GM19240 (cell line): ENCODE data around the gene SEC61B.

Experiments used
- DNase-seq: peaks from one replicate; pipeline ENCODE4 v3.0.0; 2011; ENCODE audit warnings: low spot score; ENCODE audit not compliant: insufficient read length

Gene SEC61B

DNA sequence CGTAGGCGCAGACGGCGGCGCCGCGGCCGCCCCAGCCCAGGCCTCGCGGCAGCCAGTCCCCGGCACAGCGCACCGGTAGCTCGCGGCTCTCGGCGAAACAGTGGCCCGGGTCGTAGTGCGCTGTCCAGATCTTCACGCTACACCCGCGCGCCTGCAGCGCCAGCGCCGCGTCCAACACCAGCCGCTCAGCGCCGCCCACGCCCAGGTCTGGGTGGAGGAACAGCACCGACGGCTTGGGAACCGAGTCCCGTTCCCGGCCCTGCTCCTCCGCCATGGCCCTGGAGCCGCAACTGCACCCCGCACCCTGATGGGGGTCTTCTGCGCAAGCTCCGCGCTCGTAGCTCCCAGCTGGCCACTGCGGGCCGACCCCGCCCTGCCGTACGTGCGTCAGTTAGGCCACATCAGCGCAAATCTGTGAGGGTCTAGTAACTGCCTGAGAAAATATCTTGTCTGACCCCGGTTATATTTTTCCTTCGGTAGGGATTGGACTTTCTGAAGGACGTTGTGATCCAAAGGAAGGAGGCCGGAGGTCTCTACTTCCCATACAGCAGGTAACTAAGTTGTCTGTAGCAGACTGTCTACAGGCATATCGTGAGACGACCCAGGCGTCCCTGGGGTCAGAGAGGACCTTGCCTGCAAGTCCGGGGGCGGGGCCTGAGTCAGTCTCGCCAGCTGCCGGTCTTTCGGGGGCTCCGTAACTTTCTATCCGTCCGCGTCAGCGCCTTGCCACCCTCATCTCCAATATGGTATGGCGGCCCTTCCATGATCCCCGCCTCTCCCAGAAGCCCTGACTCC is at the start of gene SEC61B, which contains the start of gene ALG2:
SEC61B (plus strand) TSS at position 662 of the 795 bp plus-strand sequence; CDS start at position 744, 82 bp downstream.
ALG2 (minus strand) TSS at position 322 of the 795 bp plus-strand sequence; CDS start at position 274, 48 bp downstream.
- DNase-seq = peak; percentile 81

DNA sequence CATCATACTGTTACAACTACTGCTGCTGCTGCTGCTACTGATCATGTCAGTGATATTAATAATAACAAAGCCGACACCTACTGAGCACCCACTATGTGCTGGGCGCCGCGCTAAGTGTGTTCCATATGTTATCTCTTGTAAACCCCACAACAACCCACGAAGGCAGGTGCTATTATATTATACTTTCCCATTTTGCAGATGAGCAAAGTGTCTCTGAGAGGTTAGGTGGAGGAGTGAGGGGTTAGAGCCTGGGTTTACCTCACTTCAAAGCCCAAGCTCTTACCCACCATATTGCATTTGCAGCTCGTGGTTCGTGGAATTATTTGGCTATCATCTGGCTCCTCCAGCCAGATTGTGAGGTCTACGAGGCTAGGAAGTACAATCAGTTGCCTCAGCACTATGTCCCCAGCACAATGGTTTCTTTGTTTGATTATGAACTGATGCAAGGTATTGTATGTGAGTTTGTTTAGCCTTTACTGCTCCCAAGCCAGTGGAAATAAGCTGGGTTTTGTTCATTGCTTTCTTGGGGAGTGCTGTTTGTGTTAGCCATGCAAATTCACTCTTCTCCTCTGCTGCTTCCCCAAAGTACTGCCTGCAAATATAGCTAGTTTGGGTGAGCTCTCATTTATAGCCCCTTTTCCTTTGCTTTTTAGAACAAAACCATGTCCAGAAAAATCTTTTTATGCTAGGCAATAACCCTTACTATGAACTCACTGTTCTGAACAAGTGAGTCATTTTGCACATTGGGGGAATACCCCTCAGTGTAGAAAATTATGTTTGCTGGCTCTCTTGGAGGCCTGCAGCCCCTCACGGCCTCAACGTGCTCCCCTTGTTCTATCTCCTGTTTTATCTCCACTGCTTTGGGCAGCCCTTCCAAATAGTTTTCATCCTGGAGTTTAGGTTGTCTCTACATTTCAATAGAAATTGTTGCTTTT is 48.2 kb upstream of the SEC61B start:
- DNase-seq = no peak

DNA sequence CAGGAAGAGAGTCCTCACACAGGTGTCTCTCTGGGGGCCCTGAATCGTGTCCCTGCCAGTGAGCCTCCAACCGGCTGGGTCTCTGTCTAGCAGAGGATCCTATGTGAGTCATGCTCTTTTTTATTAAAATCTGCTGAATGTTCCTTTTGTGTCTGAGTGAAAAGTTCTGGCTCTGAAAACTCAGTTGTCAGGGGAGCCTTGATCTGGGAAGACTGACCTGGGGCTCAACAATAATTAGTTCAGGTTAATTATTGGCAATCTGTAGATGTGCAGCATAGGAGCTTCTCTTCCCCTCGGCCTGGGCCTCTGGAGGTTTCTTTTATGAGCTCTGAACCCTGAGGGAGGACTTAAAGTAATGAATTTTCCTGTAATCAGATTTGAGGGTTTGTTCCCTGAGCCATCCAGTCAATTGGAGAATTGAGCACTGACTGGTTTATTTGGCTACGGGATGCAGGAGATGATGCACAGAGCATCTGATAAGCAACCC is 45.5 kb upstream of the SEC61B start:
- no peak for DNase-seq

DNA sequence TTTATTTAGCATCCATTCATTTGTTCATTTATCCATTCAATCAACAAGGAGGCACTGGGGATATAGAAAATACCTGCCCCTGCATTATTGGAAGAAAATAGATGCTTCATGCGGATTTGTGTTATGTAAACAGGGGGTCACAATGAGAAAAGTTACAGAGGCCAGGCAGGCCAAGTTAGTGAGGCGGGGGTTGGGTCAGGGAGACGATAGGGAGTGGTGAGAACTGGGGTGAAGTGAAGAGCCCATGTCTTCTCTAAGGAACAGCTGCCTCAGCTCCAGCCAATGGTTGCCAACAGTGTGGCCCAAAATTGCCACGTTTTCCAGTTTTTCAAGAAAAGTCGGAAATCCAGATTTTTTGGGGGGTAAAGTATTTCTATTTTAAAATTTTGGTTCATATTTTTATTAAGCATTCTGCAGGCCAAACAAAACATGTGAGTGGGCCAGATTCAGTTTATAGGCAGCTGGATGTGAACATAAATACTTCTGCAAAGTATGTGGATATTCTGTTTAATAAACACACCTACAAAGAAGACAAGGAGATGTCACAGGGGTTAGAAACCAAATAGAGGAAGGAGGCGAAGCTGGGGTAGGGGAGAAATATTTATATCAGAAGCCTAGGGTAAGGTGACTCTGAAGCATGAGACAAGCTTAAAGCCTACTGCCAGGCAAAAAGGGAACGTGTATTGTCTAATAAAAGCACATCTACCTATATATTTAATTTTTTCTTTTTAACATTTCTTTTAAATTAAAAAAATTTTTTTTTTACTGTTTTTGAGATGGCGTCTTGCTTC is 44.3 kb upstream of the SEC61B start:
- DNase-seq = no peak

DNA sequence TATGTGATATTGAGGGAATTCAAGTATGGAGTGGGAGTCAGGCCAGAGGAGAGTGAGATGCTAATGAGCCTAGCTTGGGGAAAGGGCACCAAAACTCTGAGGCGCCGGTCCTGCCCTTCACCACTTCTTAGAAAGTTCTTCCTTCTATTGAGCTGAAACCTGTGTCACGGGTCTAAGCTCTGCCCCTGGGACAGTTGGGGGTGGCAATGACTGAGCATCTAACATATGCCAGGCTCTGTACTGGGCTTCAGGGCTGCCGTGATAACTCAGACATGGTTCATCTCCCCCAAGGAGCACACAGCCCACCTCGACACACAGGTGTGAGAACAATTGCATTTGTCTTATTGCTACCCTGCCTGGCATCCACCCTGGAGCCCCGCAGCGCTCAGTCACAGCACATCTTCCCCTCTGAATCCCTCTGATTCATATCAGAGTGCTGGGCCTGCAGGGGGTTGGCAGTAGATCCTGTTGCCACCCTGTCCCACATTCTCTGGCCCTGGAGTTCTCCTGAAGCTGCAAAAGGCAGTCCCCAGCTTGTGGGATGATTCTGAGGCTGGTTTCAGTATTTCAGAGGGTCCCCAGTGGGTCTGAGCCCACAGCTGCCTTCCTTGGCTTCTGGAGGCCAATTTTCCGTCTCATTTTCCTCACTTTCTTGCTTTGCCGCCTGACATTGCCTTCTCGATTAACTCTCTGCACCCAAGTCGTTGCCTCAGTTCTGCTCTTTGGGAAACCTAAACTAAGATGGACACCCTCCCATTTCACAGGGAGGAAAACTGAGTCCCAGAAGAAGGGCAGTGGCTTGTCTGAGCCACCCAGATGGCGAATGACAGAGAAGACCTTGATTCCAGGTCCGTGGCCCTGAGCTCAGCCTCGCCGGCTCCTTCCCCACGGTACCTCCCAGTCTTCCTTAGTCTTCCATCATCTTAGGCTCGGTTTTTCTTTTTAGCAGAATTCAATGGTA is 42.9 kb upstream of the SEC61B start:
- no peak for DNase-seq

DNA sequence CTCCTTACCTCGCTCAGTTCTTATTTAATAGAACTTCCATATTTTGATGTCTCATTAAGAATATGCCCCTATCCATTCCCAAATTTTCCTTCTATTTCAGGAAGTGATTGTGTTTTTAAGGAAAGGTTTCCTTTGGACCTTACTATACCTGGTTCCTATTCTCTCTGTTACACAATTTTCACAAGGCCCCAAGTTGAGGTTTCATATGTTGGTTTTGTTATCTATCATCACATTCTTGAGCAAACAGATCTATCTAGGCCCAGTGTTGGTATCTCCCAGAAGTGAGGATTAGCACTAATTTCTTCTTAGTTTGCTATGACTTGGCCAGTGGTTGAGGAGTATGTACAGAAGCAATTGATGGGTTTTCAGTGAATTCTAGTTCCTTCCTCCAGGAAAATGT is 41.9 kb upstream of the SEC61B start:
- no peak for DNase-seq

DNA sequence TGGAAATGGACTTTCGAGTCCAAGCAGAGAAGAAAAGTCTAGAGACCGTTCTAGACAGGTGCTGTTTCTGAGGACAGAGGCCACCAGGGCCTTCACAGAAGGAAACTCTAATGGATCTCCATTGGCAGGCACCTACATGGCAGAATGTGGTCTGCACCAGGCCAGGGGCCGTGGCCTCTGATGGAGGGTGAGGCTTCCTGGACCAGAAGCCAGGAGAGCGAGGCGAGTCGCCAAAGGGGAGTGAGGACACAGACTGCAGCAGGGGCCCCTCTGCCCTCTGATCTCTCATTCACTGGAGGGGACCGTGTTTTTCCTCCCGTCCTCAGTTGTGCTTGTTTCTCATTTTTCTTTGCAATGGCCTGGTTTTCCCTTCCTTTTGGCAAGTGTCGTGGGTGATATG is 41.4 kb upstream of the SEC61B start:
- no peak for DNase-seq

DNA sequence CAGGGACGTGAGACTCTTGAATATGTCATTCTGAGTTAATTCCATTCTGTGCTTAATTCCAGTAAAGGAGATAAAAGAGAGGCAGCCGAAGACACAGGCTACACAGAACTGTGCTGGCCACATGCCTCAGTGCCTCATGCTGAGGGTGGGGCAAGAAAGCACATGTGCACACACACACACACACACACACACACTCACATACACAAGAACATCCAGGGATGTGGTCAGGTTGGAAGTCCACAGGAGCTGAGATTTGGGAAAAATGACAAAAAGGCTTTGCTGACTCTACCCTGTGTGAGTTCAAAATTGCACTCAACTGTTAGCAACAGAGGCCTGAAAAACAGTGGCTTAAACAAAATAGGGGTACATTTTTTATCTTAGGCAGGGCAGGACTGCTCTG is 40.9 kb upstream of the SEC61B start:
- no peak for DNase-seq

DNA sequence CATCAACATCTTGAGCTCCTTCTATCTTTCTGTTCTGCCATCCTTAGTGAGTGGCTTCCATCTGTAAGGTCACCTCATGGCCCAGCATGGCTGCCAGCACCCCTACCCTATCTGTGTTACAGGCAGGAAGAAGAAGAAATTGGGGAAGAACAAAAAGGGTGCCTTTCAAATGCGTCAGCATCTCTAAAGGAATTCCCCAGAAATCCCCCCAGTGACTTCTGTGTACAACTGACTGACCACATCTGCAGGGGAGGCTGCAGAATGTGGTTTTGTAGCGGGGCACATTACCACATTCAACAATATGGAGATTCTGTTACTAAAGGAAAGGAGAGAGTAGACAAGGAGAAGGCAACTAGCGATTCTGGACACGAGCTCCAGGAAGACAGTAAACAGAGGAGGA is 40.5 kb upstream of the SEC61B start:
- DNase-seq = no peak

DNA sequence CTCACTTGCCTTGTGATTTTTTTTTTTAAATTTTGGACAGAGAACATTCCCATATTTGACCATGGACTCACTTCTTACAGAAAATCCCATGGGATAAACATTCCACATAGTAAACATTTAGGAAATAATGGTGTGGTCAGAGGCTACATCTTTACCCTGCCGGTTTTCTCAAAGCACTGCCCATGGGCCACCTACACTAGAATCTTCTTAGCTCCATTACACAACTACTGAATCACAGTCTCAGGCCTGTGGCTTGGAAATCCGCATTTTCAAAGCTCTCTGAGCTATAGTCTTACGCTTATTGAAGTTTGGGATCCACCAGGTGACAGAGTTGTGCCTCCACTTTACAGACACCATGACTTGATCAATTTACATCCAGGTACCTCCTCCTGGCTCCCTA is 39.7 kb upstream of the SEC61B start:
- DNase-seq = no peak

DNA sequence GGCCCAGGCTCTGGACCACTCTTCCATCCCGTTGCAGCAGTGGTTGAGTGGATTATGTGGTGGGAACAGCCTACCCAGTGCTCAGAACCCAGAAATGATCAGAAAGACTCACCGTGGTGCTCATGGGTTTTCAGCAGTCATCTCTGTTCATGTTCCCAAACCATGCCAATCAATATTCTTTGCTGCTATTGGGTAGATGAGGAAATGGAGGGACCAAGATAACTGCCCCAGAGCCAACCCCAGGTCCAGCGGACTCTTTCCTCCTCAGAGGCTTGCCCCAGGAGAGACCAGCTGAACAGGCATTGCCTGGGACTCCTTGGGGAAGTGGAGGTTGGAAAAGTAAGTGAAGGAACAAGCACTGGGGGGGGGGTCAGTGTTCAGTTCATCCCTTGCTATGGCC is 38.5 kb upstream of the SEC61B start:
- DNase-seq = no peak

DNA sequence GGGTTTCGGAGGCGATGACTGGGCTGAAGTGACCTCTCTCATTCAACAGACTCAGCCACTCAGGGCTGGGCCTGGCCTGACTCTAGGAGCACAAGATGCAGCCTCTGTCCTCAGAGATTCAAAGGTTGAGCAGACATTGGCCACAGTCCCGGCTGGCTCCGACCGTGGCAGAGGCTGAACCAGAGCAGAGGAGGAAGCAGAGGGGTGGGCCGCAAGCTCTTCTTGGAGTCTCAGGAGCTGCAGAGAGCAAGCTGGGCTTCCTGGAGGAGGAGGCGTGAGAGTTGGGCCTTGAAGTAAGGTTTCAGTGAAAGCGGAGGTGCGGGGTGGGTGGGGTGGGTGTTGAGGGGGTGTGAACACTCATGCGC is 38.0 kb upstream of the SEC61B start:
- DNase-seq = no peak

DNA sequence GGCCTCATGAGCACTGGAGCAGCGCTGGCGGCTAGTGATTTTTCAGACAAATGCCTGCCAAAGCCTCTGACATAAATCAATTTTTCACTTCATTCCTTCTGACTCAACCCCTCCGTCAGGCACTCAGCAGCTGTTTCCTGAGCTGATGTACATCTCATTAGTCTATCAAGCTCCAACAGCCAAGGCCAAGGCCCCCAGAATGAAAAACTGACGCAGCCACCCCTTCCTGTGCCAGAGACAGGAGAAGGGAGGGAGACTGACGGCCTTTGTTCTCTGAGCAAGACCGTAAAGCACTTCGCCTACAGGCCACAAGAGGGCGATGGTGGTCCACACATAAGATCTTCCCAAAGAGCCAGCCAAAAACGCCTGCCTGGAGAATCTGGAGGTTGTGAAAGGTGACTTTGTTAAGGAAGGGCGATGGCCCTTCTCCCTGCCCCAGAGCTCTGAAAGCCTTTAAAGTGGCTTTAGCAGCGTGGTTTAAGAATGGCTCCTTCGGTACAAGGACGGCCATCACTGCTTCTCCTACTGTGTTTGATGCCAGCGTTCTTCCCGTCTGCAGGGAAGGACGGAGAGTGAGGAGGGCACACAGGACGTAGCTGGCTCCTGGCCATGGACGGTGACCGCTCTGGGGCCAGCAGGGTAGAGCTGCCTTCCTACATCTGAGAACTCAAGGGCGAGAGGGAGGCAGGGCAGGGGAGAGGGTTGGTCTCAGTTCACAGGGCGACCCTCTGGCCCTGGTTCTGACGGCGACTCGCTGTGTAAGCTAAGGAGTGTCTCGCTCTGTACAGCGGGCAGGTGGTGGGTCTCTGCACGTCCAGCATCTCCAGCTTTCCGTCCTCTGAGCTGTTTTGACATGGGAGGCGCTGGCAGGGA is 37.4 kb upstream of the SEC61B start:
- DNase-seq = peak; percentile 45

DNA sequence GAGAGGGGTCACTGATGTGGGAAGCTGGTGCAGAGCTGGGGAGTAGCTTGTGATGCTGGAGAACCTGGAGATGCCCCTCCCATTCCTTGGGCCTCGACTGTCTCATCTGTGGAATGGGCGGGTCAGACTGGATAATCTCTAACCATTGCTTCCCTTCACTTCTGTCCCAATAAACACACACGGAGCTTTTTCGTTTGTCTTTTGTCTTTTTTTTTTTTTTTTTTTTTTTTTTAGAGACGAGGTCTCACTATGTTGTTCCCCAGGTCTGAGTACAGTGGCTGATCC is 36.8 kb upstream of the SEC61B start:
- DNase-seq = no peak

DNA sequence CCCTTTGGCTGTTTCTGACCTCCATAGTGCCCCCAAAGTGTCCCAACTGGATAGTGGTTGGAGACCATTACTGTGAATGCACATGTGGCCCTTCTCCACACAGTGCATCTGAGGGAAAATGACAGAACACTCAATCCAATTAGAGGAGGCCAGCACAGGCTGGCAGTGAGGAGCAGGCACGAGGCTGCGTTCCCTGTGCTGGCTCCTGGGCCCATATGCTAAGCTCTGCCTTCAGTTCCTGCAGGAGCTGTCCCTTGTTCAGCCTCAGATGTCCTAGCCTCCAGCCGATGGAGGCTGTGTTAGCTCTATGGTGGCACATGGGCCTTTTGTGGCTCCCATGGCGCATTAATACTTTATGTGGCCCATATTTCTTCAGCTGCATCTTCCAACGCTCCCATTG is 36.1 kb upstream of the SEC61B start:
- no peak for DNase-seq

DNA sequence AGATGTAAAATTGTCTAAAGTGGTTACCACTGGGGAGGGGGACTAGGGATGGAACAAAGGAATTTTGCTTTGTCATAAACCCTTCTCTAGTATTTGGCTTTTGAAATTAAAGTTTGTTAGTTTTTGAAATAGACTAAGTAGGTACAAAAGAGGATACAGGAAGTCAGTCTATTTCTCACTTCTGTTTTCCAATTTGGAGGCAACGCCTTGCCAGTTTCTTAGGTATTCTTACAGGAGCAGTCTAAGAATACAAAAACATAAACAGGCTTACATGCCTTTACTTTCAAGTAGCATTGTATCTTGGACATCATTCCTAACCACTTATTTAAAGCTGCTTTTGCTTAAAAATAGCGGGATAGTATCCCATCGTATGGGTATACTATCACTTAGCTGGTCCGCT is 34.8 kb upstream of the SEC61B start:
- no peak for DNase-seq

DNA sequence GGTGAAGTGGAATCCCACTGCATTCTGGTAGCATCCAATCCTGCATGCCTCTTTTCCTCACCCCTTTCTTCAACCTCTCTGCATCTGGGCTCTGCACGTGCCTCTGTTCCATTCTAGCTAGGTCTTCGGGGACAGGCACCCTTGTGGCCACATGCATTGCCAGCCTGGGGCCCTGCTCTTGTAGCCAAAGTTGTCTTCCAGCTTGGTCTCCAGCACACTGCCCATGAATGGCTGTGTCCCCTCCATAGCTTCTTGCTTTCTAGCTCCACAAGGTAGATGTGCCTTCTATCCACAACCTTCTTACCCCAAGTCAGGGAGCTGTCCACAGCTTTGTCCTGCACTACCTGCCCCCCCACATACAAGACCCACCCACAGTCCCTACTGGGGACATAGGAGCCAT is 32.9 kb upstream of the SEC61B start:
- no peak for DNase-seq

DNA sequence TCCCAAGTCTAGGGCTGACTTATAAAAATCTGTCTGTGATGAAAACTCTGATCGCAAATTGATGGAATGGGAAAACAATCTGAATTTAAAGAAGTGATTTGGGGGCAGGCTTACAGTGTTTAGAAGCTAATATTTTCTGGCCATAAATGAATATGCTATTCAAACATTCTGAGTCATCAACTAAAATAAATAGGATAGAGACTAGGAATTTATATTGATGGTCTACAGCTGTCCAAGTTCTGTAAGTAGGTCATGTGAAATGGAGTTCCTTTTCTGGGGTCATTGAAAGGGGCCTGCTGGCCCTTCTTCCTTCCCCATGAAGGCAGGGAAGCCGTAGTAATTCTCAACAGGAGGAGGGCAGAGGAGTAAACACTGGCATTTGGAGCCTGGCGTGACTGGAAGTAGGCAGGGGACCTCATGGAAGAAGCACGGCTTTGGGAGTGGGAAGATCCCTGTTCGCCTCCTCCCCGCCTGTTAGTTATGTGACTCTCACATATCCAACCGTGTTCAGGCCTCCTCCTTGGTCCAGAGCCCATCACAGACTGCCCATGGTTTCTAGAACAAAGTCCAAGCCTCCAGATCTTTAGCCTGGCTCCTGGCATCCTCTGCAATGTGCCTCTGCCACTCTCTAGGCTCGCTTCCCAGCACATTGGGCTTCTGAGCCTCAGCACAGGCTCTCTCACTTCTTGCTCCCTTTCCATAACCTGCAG is 32.0 kb upstream of the SEC61B start:
- DNase-seq = no peak
